GM12878 (cell line): ENCODE data around the gene ATP13A1. TPM values are rescaled to one million over a fixed set of nuclear protein-coding genes. Genes with fewer than 3 reads are reported as not detected.
A peak's percentile ranks its signal among the peaks of the same experiment; 100 is the strongest.

Experiments
- BCL3 ChIP-seq: IDR thresholded peaks from 2 replicates; pipeline ENCODE4 v1.6.1; 2011; ENCODE audit warnings: borderline replicate concordance, low read depth, mild to moderate bottlenecking, moderate library complexity, low read length; ENCODE audit not compliant: insufficient read depth, poor library complexity, severe bottlenecking
- DPF2 ChIP-seq: fragments of 450-650 bp; IDR thresholded peaks from 2 replicates; pipeline ENCODE4 v1.6.1; 2017; ENCODE audit warnings: mild to moderate bottlenecking
- GATAD2B ChIP-seq: fragments of 450-650 bp; conservative IDR thresholded peaks from 2 replicates; pipeline ENCODE4 v1.6.1; 2017; ENCODE audit warnings: low read depth, mild to moderate bottlenecking, moderate library complexity
- HDAC6 ChIP-seq: fragments of 200-600 bp; sonication (generic); IDR thresholded peaks from one replicate; pipeline ENCODE4 v1.8.0; 2017; ENCODE audit warnings: antibody characterized with exemption; ENCODE audit not compliant: unreplicated experiment
- MTA3 ChIP-seq: IDR thresholded peaks from 2 replicates; pipeline ENCODE4 v1.6.1; 2012; ENCODE audit warnings: low read length, inconsistent platforms, borderline replicate concordance
- MXI1 ChIP-seq: fragments of 150-350 bp; IDR thresholded peaks from 2 replicates; pipeline ENCODE4 v1.6.1; 2011; ENCODE audit warnings: low read depth, mild to moderate bottlenecking, inconsistent platforms, low read length, improper control_type of control experiment
- REST ChIP-seq: IDR thresholded peaks from 2 replicates; pipeline ENCODE4 v1.6.1; 2012; ENCODE audit warnings: mild to moderate bottlenecking, low read depth, low read length
- SPI1 ChIP-seq: IDR thresholded peaks from 2 replicates; pipeline ENCODE4 v1.6.1; 2011; ENCODE audit warnings: low read depth, mild to moderate bottlenecking, low read length, moderate library complexity, borderline replicate concordance; ENCODE audit not compliant: insufficient read depth
- TARDBP ChIP-seq: IDR thresholded peaks from 2 replicates; pipeline ENCODE4 v1.6.1; 2016; ENCODE audit warnings: borderline replicate concordance
- YBX1 ChIP-seq: fragments of 450-650 bp; IDR thresholded peaks from 2 replicates; pipeline ENCODE4 v1.6.1; 2016; ENCODE audit warnings: antibody characterized with exemption
- ZBTB40 ChIP-seq: fragments of 450-650 bp; IDR thresholded peaks from 2 replicates; pipeline ENCODE4 v1.6.1; 2016; ENCODE audit warnings: mild to moderate bottlenecking, moderate library complexity, borderline replicate concordance
- ZNF207 ChIP-seq: fragments of 450-650 bp; IDR thresholded peaks from 2 replicates; pipeline ENCODE4 v1.6.1; 2014; ENCODE audit warnings: antibody characterized with exemption, mild to moderate bottlenecking, borderline replicate concordance
- ZNF384 ChIP-seq: IDR thresholded peaks from 2 replicates; pipeline ENCODE4 v1.6.1; 2012; ENCODE audit warnings: low read depth, mild to moderate bottlenecking, low read length, improper control_type of control experiment, borderline replicate concordance
- ZNF592 ChIP-seq: fragments of 450-650 bp; IDR thresholded peaks from 2 replicates; pipeline ENCODE4 v1.6.1; 2017; ENCODE audit warnings: mild to moderate bottlenecking, moderate library complexity
- ZSCAN29 ChIP-seq: fragments of 450-650 bp; IDR thresholded peaks from 2 replicates; pipeline ENCODE4 v1.6.1; 2017; ENCODE audit warnings: mild to moderate bottlenecking, moderate library complexity
- ZZZ3 ChIP-seq: IDR thresholded peaks from 2 replicates; pipeline ENCODE4 v1.6.1; 2011; ENCODE audit warnings: low read depth; ENCODE audit not compliant: control insufficient read depth, insufficient read length
- polyA plus RNA-seq, 11 experiments: library from polyadenylated mRNA; depleted of rRNA in 4 of 11; unstranded in 6 of 11; stranded (reverse) in 5 of 11; fragments of >200 nt; fragmentation: Nextera tagmentation in 4 of 11; fragmentation: Illumina TruSeq in 1 of 11; extraction: Ambion mirVana in 4 of 11; extraction: Trizol in 1 of 11; gene quantifications; 1 replicate in 1 of 11; 2 replicates in 10 of 11; pipeline versions ENCODE4 v1.2.1 to v1.2.3, GENCODE V29; 2011 to 2016; ENCODE audit warnings: inconsistent platforms in 2 of 11, missing spikeins in 2 of 11, low read depth in 1 of 11
- total RNA-seq, 4 experiments: library from RNA; depleted of rRNA in 3 of 4; stranded (reverse); fragments of >200 nt in 3 of 4; fragmentation: Illumina TruSeq in 1 of 4; extraction: Trizol in 1 of 4; gene quantifications; 2 replicates each; pipeline versions ENCODE4 v1.2.1 to v1.2.3, GENCODE V29; 2013 to 2021

Gene ATP13A1
- total and polyA plus RNA-seq, 10 of the 15 experiments (the other 5 are each of a cell fraction or from before 2014, with no cell fraction given) = 0.37 to 91.0 (median 29.8) TPM

DNA sequence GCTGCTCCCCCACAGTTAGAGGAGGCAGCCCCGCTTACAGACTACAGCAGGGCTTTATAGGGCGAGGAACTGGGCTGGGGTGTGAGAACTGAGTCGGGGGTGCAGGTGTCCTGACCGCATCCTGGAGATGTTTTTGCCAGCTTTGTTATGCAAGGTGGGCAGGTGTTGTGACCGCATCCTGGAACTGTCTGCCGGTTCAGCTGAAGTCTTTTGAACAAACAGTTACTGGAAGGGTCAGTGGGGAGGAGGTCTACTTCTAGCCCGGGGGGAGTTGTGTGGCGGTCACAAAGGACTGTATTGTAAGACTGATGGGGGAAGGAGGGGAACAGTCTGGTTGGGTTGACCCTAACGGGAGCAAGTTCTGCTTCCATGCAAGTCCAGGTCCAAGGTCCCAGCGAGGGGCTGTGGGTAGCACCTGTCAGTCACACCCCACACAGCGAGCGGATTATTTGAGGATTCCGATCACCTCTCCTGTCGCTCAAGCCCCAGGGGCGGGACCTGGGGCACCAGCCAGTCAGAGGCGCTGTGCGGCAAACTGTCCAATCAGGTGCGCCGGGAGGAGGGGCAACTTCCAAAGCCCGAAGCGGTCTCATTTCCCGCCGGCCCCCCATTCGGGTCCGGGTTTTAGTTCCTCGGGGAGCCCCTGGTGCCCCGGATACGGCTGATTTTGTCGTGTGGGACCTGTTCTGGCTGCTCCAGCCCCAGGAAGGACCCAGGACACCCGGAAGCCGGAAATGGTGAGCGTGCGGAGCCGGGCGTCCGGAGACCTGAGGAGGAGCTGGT, 4.9 kb upstream of the ATP13A1 start, which contains the start of gene ZNF101 (continued):
- peak; percentile 86 for TF ChIP-seq ZBTB40
- TF ChIP-seq ZNF207 = no peak
- no peak for TF ChIP-seq YBX1
- TF ChIP-seq ZSCAN29 = no peak
- TF ChIP-seq MTA3 = no peak
- no peak for TF ChIP-seq ZZZ3
- no peak for TF ChIP-seq ZNF384
- TF ChIP-seq MXI1 = no peak
- TF ChIP-seq TARDBP = no peak
- peak; percentile 21; the same call in 1 of the 2 replicates for TF ChIP-seq SPI1
- TF ChIP-seq HDAC6 = no peak
- no peak for TF ChIP-seq REST
- no peak for TF ChIP-seq ZNF592
- peak; percentile 6; the same call in 1 of the 2 replicates for TF ChIP-seq GATAD2B
- peak; percentile 98 for TF ChIP-seq DPF2
- peak; percentile 47 for TF ChIP-seq BCL3
